Activated T-cell treated with anti-CD3 and anti-CD28 coated beads, Interleukin-2, amount 50 U/mL, for 4 hours (primary cell): ENCODE results near the gene GDPGP1. TPM values are rescaled to one million over a fixed set of nuclear protein-coding genes. Genes with fewer than 3 reads are reported as not detected.

Source experiments
- ATAC-seq, 2 donors: fragments of 200-7000 bp; cut with Tn5 transposase; one replicate each; pipeline ENCODE4 v1.10.0; 2021
- DNase-seq: peaks from one replicate; pipeline ENCODE4 v3.0.0-alpha.2; 2020
- H3K27me3 Mint-ChIP-seq: one replicate; pipeline ENCODE4 v1.8.0; 2021; ENCODE audit warnings: low read depth, mixed read lengths
- H3K36me3 Mint-ChIP-seq: one replicate; pipeline ENCODE4 v1.8.0; 2022; ENCODE audit warnings: mixed read lengths; ENCODE audit not compliant: insufficient read depth
- H3K4me1 Mint-ChIP-seq: one replicate; pipeline ENCODE4 v1.8.0; 2021; ENCODE audit warnings: low read depth, mixed read lengths
- H3K4me3 Mint-ChIP-seq: one replicate; pipeline ENCODE4 v1.8.0; 2021; ENCODE audit warnings: mild to moderate bottlenecking, moderate library complexity, mixed read lengths
- H3K9me3 Mint-ChIP-seq: one replicate; pipeline ENCODE4 v1.8.0; 2021; ENCODE audit warnings: mixed read lengths
- total RNA-seq, 3 donors: library from RNA; stranded (reverse); gene quantifications; one replicate each; pipeline ENCODE4 v1.2.1, GENCODE V29; 2021

The GDPGP1 gene
- total RNA-seq, 3 donors from 2014 or later, result 11.4 to 12.9 (median 11.9) TPM

GRCh38 chr15:90212221-90213098, 21.5 kb upstream of the GDPGP1 start:
- H3K4me3 Mint-ChIP-seq, result no peak overlapping the region
- peaks cover 36% of the 10 kb centered on the region for H3K4me1 Mint-ChIP-seq
- no peaks in the 10 kb centered on the region for H3K27me3 Mint-ChIP-seq
- DNase-seq, result no peak
- ATAC-seq, result no peak
- peaks cover 11% of the 10 kb centered on the region for H3K36me3 Mint-ChIP-seq
- H3K9me3 Mint-ChIP-seq, result no peaks in the 10 kb centered on the region

GRCh38 chr15:90213122-90213817, 20.7 kb upstream of the GDPGP1 start:
- peaks cover 36% of the 10 kb centered on the region for H3K4me1 Mint-ChIP-seq
- peaks cover 11% of the 10 kb centered on the region for H3K36me3 Mint-ChIP-seq
- no peak overlapping the region for H3K4me3 Mint-ChIP-seq
- DNase-seq, result no peak
- H3K27me3 Mint-ChIP-seq, result no peaks in the 10 kb centered on the region
- no peak for ATAC-seq
- no peaks in the 10 kb centered on the region for H3K9me3 Mint-ChIP-seq

- H3K9me3 Mint-ChIP-seq, result no peaks in the 10 kb centered on the region
- H3K36me3 Mint-ChIP-seq, result peaks cover 11% of the 10 kb centered on the region
- DNase-seq, result no peak
- H3K4me1 Mint-ChIP-seq, result peaks cover 38% of the 10 kb centered on the region
- no peaks in the 10 kb centered on the region for H3K27me3 Mint-ChIP-seq
- H3K4me3 Mint-ChIP-seq, result no peak overlapping the region
- ATAC-seq, result no peak
Observed at GRCh38 chr15:90213818-90214204, 20.2 kb upstream of the GDPGP1 start.

GRCh38 chr15:90214553-90215196, 19.3 kb upstream of the GDPGP1 start:
- no peaks in the 10 kb centered on the region for H3K27me3 Mint-ChIP-seq
- H3K4me3 Mint-ChIP-seq, result peak overlapping the region; percentile 14
- H3K36me3 Mint-ChIP-seq, result peaks cover 10% of the 10 kb centered on the region
- H3K4me1 Mint-ChIP-seq, result peaks cover 39% of the 10 kb centered on the region
- ATAC-seq, result no peak
- H3K9me3 Mint-ChIP-seq, result no peaks in the 10 kb centered on the region
- DNase-seq, result no peak

- Mint-ChIP-seq H3K27me3 (no peaks in the 10 kb centered on the region), H3K4me3 (no peak overlapping the region), H3K9me3 (no peaks in the 10 kb centered on the region), H3K36me3 (peaks cover 2% of the 10 kb centered on the region), H3K4me1 (peaks cover 21% of the 10 kb centered on the region)
- ATAC-seq, result no peak
- no peak for DNase-seq
Observed at GRCh38 chr15:90217671-90218394, 16.2 kb upstream of the GDPGP1 start.

GRCh38 chr15:90219421-90220141, 14.4 kb upstream of the GDPGP1 start:
- peak; percentile 57 for DNase-seq
- Mint-ChIP-seq H3K9me3 (no peaks in the 10 kb centered on the region), H3K4me3 (no peak overlapping the region), H3K4me1 (peaks cover 17% of the 10 kb centered on the region), H3K27me3 (no peaks in the 10 kb centered on the region), H3K36me3 (peaks cover 4% of the 10 kb centered on the region)
- peak; percentile 86 to 92 for ATAC-seq

GRCh38 chr15:90221246-90221900, 12.6 kb upstream of the GDPGP1 start:
- no peak overlapping the region for H3K4me3 Mint-ChIP-seq
- H3K4me1 Mint-ChIP-seq, result peaks cover 12% of the 10 kb centered on the region
- ATAC-seq (no peak), DNase-seq (no peak)
- no peaks in the 10 kb centered on the region for H3K27me3 Mint-ChIP-seq
- no peaks in the 10 kb centered on the region for H3K9me3 Mint-ChIP-seq
- peaks cover 6% of the 10 kb centered on the region for H3K36me3 Mint-ChIP-seq

- Mint-ChIP-seq H3K4me3 (no peak overlapping the region), H3K4me1 (peaks cover 12% of the 10 kb centered on the region), H3K27me3 (no peaks in the 10 kb centered on the region), H3K36me3 (peaks cover 9% of the 10 kb centered on the region), H3K9me3 (no peaks in the 10 kb centered on the region)
- ATAC-seq (no peak), DNase-seq (no peak)
Observed at GRCh38 chr15:90222547-90222946, 11.5 kb upstream of the GDPGP1 start.

GRCh38 chr15:90223441-90224165, 10.4 kb upstream of the GDPGP1 start:
- H3K36me3 Mint-ChIP-seq, result peaks cover 9% of the 10 kb centered on the region
- ATAC-seq, result no peak
- no peak for DNase-seq
- H3K9me3 Mint-ChIP-seq, result no peaks in the 10 kb centered on the region
- peaks cover 12% of the 10 kb centered on the region for H3K4me1 Mint-ChIP-seq
- H3K4me3 Mint-ChIP-seq, result no peak overlapping the region
- no peaks in the 10 kb centered on the region for H3K27me3 Mint-ChIP-seq

- Mint-ChIP-seq H3K4me3 (no peak overlapping the region), H3K9me3 (no peaks in the 10 kb centered on the region), H3K27me3 (no peaks in the 10 kb centered on the region), H3K36me3 (peaks cover 22% of the 10 kb centered on the region), H3K4me1 (peaks cover 12% of the 10 kb centered on the region)
- DNase-seq (no peak), ATAC-seq (no peak)
Observed at GRCh38 chr15:90225047-90225446, 9.0 kb upstream of the GDPGP1 start.

- DNase-seq (no peak), ATAC-seq (no peak)
- peaks cover 22% of the 10 kb centered on the region for H3K36me3 Mint-ChIP-seq
- no peaks in the 10 kb centered on the region for H3K27me3 Mint-ChIP-seq
- H3K4me3 Mint-ChIP-seq, result no peak overlapping the region
- H3K4me1 Mint-ChIP-seq, result peaks cover 18% of the 10 kb centered on the region
- no peaks in the 10 kb centered on the region for H3K9me3 Mint-ChIP-seq
Observed at GRCh38 chr15:90225504-90226234, 8.3 kb upstream of the GDPGP1 start.

- H3K9me3 Mint-ChIP-seq, result no peaks in the 10 kb centered on the region
- no peak overlapping the region for H3K4me3 Mint-ChIP-seq
- no peaks in the 10 kb centered on the region for H3K27me3 Mint-ChIP-seq
- DNase-seq, result no peak
- peaks cover 35% of the 10 kb centered on the region for H3K4me1 Mint-ChIP-seq
- no peak for ATAC-seq
- peaks cover 25% of the 10 kb centered on the region for H3K36me3 Mint-ChIP-seq
Observed at GRCh38 chr15:90227336-90227735, 6.7 kb upstream of the GDPGP1 start.
